ENCODE measurements around the gene DSC2.

GRCh38 chr18:31010601-31011000 is 91.6 kb downstream of the DSC2 start:
- TF ChIP-seq CTCF (IDR thresholded peaks at IDR 0.05) (no peak), EZH2 (IDR thresholded peaks at IDR 0.05; ENCODE audit: borderline replicate concordance, insufficient read depth, low read depth, low read length, poor library complexity, severe bottlenecking) (no peak)
